ENCODE data around the gene CTPS2. TPM values are rescaled to one million over a fixed set of nuclear protein-coding genes. Genes with fewer than 3 reads are reported as not detected.

The CTPS2 gene
- total and polyA plus RNA-seq, 10 donors, result 5.3 to 11.7 (median 9.5) TPM

DNA sequence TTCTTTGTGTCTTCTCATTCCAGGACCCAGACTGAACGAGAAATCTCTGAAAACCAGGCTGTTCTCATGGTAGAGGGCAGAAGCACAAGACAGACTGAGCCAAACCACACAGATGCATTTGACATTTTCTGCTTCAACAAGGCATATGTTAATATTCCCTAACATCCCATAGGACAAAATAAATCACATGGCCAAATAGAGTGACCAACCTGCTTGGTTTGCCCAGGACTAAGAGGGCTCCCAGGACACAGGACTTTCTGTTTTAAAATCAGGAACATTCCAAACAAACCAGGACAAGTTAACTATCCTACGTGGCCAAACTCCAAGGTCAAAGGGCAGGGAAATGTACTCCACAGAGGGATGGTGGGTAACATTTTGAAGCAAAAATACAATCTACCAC is 11.7 kb downstream of the CTPS2 start:
- DNase-seq, result no peak
- no peak for TF ChIP-seq POLR2A (IDR thresholded peaks at IDR 0.05)
- TF ChIP-seq, protein P1, sequence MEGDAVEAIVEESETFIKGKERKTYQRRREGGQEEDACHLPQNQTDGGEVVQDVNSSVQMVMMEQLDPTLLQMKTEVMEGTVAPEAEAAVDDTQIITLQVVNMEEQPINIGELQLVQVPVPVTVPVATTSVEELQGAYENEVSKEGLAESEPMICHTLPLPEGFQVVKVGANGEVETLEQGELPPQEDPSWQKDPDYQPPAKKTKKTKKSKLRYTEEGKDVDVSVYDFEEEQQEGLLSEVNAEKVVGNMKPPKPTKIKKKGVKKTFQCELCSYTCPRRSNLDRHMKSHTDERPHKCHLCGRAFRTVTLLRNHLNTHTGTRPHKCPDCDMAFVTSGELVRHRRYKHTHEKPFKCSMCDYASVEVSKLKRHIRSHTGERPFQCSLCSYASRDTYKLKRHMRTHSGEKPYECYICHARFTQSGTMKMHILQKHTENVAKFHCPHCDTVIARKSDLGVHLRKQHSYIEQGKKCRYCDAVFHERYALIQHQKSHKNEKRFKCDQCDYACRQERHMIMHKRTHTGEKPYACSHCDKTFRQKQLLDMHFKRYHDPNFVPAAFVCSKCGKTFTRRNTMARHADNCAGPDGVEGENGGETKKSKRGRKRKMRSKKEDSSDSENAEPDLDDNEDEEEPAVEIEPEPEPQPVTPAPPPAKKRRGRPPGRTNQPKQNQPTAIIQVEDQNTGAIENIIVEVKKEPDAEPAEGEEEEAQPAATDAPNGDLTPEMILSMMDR (IDR thresholded peaks at IDR 0.05 in 8 of 11, conservative IDR thresholded peaks at IDR 0.05 in 3 of 11), result no peak
- no peak for TF ChIP-seq POLR2AphosphoS5 (IDR thresholded peaks at IDR 0.05)

DNA sequence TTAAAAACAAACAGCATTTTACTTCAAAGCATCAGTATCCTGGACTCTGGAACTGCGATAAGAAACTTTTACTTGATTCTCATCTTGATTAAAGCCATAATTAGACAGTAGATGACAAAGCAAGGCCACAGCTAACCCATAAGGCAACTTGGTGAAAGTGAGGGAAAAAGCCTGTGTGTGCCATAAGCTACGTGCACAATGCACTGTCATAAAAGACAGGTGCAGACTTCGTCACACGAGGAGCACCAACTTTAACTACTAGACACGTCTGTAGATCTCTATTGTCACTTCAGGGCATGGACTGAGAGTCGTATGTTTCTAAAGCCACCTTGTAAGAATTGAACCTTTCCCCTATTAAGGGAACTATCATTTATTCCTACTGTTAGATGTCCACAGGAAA is 13.1 kb downstream of the CTPS2 start:
- 86 to 96% (median 93%) methylated on average over 6 of the region's 6 CpGs for WGBS, 5 donors
- Histone ChIP-seq H3K4me3 (no peak overlapping the region), H3K27me3 (replicated peaks in 1 of 7) (no peaks in the 10 kb centered on the region), H3K9me3 (no peaks in the 10 kb centered on the region), H3K36me3 (peaks cover 0 to 19% (median 0%) of the 10 kb centered on the region in 6 donors), H3K27ac (no peak overlapping the region), H3K4me1 (no peaks in the 10 kb centered on the region)
- intact Hi-C loops (cut with DNase I; ENCODE audit: low total_unique reads), result no loop called here
- TF ChIP-seq POLR2AphosphoS5 (IDR thresholded peaks at IDR 0.05) (no peak), POLR2A (IDR thresholded peaks at IDR 0.05) (no peak)
- TF ChIP-seq, protein P1 (IDR thresholded peaks at IDR 0.05 in 8 of 11, conservative IDR thresholded peaks at IDR 0.05 in 3 of 11), result no peak
- no peak for DNase-seq

More for the DNA sequence above, 11.7 kb downstream of the CTPS2 start:
- Histone ChIP-seq H3K4me1 (no peaks in the 10 kb centered on the region), H3K27me3 (replicated peaks in 1 of 7) (peaks cover 0 to 5% (median 0%) of the 10 kb centered on the region in 7 donors), H3K36me3 (peaks cover 0 to 19% (median 0%) of the 10 kb centered on the region in 6 donors), H3K27ac (no peak overlapping the region), H3K9me3 (no peaks in the 10 kb centered on the region), H3K4me3 (no peak overlapping the region)
- intact Hi-C loops (cut with DNase I; ENCODE audit: low total_unique reads), result no loop called here
- WGBS, 5 donors, result 63 to 88% (median 83%) methylated on average over 2 of the region's 2 CpGs

DNA sequence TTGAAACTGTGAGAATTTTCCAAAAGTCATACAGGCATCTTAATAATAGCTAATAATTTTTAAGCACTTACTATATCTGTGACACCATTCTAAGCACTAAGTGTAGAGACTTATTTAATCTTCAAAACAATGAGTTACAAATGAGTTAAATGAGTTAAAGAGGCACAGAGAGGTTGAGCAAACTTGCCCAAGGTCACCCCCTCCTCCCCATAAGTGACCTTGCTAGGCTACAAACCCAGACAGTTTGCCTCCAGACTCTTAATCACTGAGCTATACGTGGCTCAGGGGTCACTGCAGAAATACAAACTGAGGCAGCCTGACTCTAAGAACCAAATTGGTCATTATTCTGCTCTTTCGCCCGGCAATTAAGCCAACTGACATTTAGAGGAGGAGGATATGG is 15.5 kb downstream of the CTPS2 start:
- H3K36me3 ChIP-seq, result peaks cover 0 to 38% (median 0%) of the 10 kb centered on the region in 6 donors
- no peaks in the 10 kb centered on the region for H3K4me1 ChIP-seq
- WGBS, 5 donors, result 63 to 78% (median 70%) methylated on average over 3 of the region's 3 CpGs
- no peak for DNase-seq
- H3K9me3 ChIP-seq, result no peaks in the 10 kb centered on the region
- H3K4me3 ChIP-seq, result no peak overlapping the region
- no peaks in the 10 kb centered on the region for H3K27me3 ChIP-seq (replicated peaks in 1 of 7)
- TF ChIP-seq POLR2A (IDR thresholded peaks at IDR 0.05) (no peak), POLR2AphosphoS5 (IDR thresholded peaks at IDR 0.05) (no peak)
- TF ChIP-seq, protein P1 (IDR thresholded peaks at IDR 0.05 in 8 of 11, conservative IDR thresholded peaks at IDR 0.05 in 3 of 11), result no peak
- H3K27ac ChIP-seq, result no peak overlapping the region
- intact Hi-C loops (cut with DNase I; ENCODE audit: low total_unique reads), result no loop called here

DNA sequence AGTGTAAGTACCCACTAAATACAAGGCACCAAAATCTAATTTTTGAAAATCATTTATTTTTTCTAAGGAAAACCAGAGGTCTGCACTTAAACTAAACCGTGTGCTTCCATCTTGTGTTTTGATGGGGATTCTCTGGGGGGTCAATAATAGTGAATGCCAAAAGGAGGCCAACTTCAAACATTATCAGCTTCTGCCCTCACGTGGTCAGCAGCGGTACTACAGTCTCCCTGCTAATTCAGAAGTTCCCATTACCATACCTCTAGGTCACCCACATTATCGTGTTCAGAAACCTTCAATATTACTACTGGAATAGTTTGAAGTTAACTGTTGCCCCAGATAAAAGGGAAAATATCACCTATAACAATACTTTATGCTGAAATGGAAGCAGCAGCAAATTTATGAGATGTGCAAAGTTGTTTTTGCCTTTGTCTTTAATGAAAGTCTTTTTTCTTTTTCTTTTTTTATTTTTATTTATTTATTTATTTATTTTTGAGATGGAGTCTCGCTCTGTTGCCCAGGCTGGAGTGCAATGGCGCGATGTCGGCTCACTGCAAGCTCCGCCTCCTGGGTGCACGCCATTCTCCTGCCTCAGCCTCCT is 17.3 kb downstream of the CTPS2 start:
- peak; percentile 84 for DNase-seq
- intact Hi-C loops (cut with DNase I; ENCODE audit: low total_unique reads), result no loop called here

More for the DNA sequence above, 17.3 kb downstream of the CTPS2 start:
- TF ChIP-seq POLR2AphosphoS5 (IDR thresholded peaks at IDR 0.05), result no peak
- TF ChIP-seq, protein P1 (IDR thresholded peaks at IDR 0.05 in 8 of 11, conservative IDR thresholded peaks at IDR 0.05 in 3 of 11), result peak; percentile 56 to 94 (median 80)
- no peaks in the 10 kb centered on the region for H3K27me3 ChIP-seq (replicated peaks in 1 of 7)
- WGBS, 5 donors, result 8 to 59% (median 55%) methylated on average over 4 to 10 of the region's 10 CpGs
- no peaks in the 10 kb centered on the region for H3K9me3 ChIP-seq
- H3K36me3 ChIP-seq, result peaks cover 0 to 52% (median 0%) of the 10 kb centered on the region in 6 donors
- no peaks in the 10 kb centered on the region for H3K4me1 ChIP-seq
- no peak overlapping the region for H3K4me3 ChIP-seq
- H3K27ac ChIP-seq, result no peak overlapping the region

Measured in spleen (tissue), 11 donors.